ENCODE data around the gene KANSL1L. TPM values are rescaled to one million over a fixed set of nuclear protein-coding genes. Genes with fewer than 3 reads are reported as not detected.

KANSL1L gene
- total and polyA plus RNA-seq, 2 experiments from 2014 or later, result 4.2 to 38.6 TPM

GRCh38 chr2:210046851-210047500 lies 124.2 kb downstream of the KANSL1L start:
- H3K36me3 ChIP-seq (replicated peaks; ENCODE audit: insufficient read depth, low read depth), result no peaks in the 10 kb centered on the region
- WGBS (ENCODE audit: low lambda C conversion rate, missing lambda C conversion rate), result 93% methylated on average over 2 of the region's 2 CpGs

DNA sequence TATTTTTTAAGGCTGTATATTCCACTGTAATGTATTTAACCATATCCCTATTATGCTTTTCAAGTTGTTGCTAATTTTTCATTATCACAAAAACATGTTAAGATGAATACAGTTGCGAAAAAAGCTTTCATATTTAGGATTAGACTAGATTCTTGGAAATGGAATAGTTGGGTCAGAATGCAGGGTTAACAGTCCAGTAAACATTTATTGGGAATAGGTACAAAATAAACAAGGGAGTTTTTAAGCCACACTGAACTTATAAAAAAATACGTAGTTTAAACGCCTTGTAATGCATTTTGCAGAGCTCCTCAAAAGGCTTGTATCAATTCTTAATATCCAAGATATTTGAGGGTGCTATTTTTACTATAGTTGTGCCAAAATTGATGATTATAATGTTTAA lies 133.1 kb downstream of the KANSL1L start:
- Histone ChIP-seq H3K27ac (no peak overlapping the region), H3K9me2 (replicated peaks; ENCODE audit: insufficient read depth) (no peaks in the 10 kb centered on the region), H3K9me3 (ENCODE audit: low read depth) (no peaks in the 10 kb centered on the region), H3K27me3 (no peaks in the 10 kb centered on the region), H3K36me3 (replicated peaks; ENCODE audit: insufficient read depth, low read depth) (no peaks in the 10 kb centered on the region), H3K79me2 (no peaks in the 10 kb centered on the region), H3K4me3 (no peak overlapping the region), H3K4me1 (ENCODE audit: insufficient read depth) (no peaks in the 10 kb centered on the region), H4K20me1 (ENCODE audit: insufficient read depth, poor library complexity, severe bottlenecking) (no peaks in the 10 kb centered on the region), H2AFZ (no peak overlapping the region), H3K4me2 (no peak overlapping the region)
- TF ChIP-seq EZH2 (IDR thresholded peaks at IDR 0.05; ENCODE audit: borderline replicate concordance), result no peak
- TF ChIP-seq EZH2phosphoT487 (IDR thresholded peaks at IDR 0.05; ENCODE audit: low read depth, severe bottlenecking, unreplicated experiment), result no peak
- TF ChIP-seq, protein P1, sequence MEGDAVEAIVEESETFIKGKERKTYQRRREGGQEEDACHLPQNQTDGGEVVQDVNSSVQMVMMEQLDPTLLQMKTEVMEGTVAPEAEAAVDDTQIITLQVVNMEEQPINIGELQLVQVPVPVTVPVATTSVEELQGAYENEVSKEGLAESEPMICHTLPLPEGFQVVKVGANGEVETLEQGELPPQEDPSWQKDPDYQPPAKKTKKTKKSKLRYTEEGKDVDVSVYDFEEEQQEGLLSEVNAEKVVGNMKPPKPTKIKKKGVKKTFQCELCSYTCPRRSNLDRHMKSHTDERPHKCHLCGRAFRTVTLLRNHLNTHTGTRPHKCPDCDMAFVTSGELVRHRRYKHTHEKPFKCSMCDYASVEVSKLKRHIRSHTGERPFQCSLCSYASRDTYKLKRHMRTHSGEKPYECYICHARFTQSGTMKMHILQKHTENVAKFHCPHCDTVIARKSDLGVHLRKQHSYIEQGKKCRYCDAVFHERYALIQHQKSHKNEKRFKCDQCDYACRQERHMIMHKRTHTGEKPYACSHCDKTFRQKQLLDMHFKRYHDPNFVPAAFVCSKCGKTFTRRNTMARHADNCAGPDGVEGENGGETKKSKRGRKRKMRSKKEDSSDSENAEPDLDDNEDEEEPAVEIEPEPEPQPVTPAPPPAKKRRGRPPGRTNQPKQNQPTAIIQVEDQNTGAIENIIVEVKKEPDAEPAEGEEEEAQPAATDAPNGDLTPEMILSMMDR (IDR thresholded peaks at IDR 0.05; ENCODE audit: poor library complexity), result no peak
- DNase-seq (ENCODE audit: low spot score), result no peak
- 89% methylated on average over 3 of the region's 3 CpGs for WGBS (ENCODE audit: low lambda C conversion rate, missing lambda C conversion rate)

More at GRCh38 chr2:210046851-210047500, 124.2 kb downstream of the KANSL1L start:
- Histone ChIP-seq H3K4me3 (no peak overlapping the region), H3K4me1 (ENCODE audit: insufficient read depth) (no peaks in the 10 kb centered on the region), H2AFZ (no peak overlapping the region), H4K20me1 (ENCODE audit: insufficient read depth, poor library complexity, severe bottlenecking) (no peaks in the 10 kb centered on the region), H3K79me2 (no peaks in the 10 kb centered on the region), H3K9me2 (replicated peaks; ENCODE audit: insufficient read depth) (no peaks in the 10 kb centered on the region), H3K4me2 (no peak overlapping the region), H3K27ac (no peak overlapping the region), H3K9me3 (ENCODE audit: low read depth) (no peaks in the 10 kb centered on the region), H3K27me3 (no peaks in the 10 kb centered on the region)
- TF ChIP-seq EZH2 (IDR thresholded peaks at IDR 0.05; ENCODE audit: borderline replicate concordance), result no peak
- no peak for DNase-seq (ENCODE audit: low spot score)

DNA sequence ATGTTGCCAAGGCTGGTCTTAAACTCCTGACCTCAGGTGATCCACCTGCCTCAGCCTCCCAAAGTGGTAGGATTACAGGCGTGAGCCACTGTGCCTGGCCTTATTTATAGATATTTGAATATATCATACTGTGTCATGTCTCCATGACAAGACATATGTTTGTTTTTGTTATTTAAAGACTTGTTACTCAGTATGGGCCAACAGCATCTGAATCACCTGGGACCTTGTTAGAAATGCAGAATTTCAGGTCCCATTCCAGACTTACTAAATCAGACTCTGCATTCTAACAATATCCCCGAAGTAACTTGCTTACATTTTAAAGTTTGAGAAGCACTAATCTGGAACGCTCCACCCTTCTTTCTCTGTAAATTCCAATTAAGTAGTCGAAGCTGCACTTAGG lies 135.5 kb downstream of the KANSL1L start:
- Histone ChIP-seq H3K27ac (no peak overlapping the region), H3K4me2 (no peak overlapping the region), H3K27me3 (no peaks in the 10 kb centered on the region), H3K36me3 (replicated peaks; ENCODE audit: insufficient read depth, low read depth) (no peaks in the 10 kb centered on the region), H3K4me1 (ENCODE audit: insufficient read depth) (no peaks in the 10 kb centered on the region), H3K79me2 (no peaks in the 10 kb centered on the region), H4K20me1 (ENCODE audit: insufficient read depth, poor library complexity, severe bottlenecking) (no peaks in the 10 kb centered on the region), H2AFZ (no peak overlapping the region), H3K9me3 (ENCODE audit: low read depth) (no peaks in the 10 kb centered on the region), H3K9me2 (replicated peaks; ENCODE audit: insufficient read depth) (no peaks in the 10 kb centered on the region), H3K4me3 (no peak overlapping the region)
- no peak for DNase-seq (ENCODE audit: low spot score)
- WGBS (ENCODE audit: low lambda C conversion rate, missing lambda C conversion rate), result 95% methylated on average over 4 of the region's 4 CpGs
- TF ChIP-seq, protein P1 (IDR thresholded peaks at IDR 0.05; ENCODE audit: poor library complexity), result no peak
- TF ChIP-seq EZH2 (IDR thresholded peaks at IDR 0.05; ENCODE audit: borderline replicate concordance), result no peak
- no peak for TF ChIP-seq EZH2phosphoT487 (IDR thresholded peaks at IDR 0.05; ENCODE audit: low read depth, severe bottlenecking, unreplicated experiment)

DNA sequence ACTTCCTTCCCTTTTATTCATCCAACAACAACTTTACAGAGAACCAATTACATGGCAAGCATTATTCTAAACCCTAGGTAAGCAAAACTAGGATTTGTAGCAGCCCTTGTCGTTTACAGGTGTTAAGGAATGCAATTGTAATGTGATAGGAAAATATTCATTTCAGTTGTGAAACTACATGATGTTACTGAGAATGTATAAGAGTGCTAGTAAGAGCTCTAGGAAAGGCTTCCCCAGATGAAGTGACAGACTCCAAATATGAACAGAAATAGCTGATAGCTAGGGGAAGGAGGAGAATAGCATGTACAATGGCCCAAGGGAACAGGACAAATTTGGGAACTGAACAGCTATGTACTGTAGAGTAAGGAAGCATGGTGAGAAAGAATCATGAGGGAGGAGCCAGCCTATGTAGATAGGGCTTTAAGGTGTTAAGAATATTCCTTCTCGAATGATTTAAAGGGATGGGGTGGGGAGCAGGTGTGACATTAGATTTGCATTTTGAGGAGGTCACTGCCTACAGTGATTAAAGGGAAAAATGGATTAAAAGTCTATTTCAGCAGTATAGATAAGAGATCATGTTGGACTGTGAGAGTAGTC lies 137.0 kb downstream of the KANSL1L start:
- WGBS (ENCODE audit: low lambda C conversion rate, missing lambda C conversion rate), result 75% methylated on average over 2 of the region's 2 CpGs

More for the DNA sequence above, 137.0 kb downstream of the KANSL1L start:
- Histone ChIP-seq H3K79me2 (no peaks in the 10 kb centered on the region), H3K9me3 (ENCODE audit: low read depth) (no peaks in the 10 kb centered on the region), H3K4me1 (ENCODE audit: insufficient read depth) (no peaks in the 10 kb centered on the region), H4K20me1 (ENCODE audit: insufficient read depth, poor library complexity, severe bottlenecking) (no peaks in the 10 kb centered on the region), H3K27me3 (no peaks in the 10 kb centered on the region), H3K27ac (no peak overlapping the region), H3K4me2 (no peak overlapping the region), H3K4me3 (no peak overlapping the region), H3K9me2 (replicated peaks; ENCODE audit: insufficient read depth) (no peaks in the 10 kb centered on the region), H2AFZ (no peak overlapping the region), H3K36me3 (replicated peaks; ENCODE audit: insufficient read depth, low read depth) (no peaks in the 10 kb centered on the region)
- no peak for TF ChIP-seq EZH2phosphoT487 (IDR thresholded peaks at IDR 0.05; ENCODE audit: low read depth, severe bottlenecking, unreplicated experiment)
- TF ChIP-seq EZH2 (IDR thresholded peaks at IDR 0.05; ENCODE audit: borderline replicate concordance), result no peak
- TF ChIP-seq, protein P1 (IDR thresholded peaks at IDR 0.05; ENCODE audit: poor library complexity), result no peak
- DNase-seq (ENCODE audit: low spot score), result no peak
